ENCODE data around the gene TM9SF1.

DNA sequence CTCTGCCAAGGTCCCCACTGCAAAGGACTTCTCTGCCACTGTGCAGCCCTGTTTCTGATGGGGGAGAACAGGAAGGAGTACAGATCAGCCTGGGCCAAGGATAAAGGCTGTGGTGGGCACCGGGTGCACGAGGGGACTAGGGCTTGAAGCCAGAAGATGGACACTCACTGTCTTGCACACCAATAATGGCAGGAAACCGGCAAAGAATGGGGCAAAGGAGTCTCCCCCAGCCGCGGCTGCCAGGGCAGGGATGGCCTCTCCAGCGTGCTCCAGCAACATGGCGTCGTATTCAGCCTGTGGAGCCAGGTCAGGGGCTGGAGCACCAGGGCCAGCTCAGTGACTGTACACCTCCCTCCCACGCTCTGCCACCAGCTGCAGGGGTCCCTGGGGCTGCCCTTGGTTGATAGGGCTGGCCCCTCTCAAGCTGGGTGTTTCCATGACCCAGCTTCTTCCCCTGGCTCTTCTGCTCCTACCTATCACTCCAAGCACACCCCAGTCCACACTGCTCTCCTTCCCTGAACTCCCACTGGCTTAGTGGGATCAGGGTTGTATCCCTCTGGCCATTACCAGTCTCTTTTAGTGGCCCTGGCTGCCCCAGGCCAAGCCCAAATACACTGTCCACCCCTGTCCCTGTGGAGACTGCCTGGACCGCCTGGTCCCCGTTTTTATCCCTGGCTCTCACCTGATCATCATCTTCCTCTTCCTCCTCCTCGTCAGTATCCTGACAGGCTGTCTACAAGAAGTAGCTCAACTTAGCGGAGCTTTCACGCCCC lies 12.9 kb downstream of the TM9SF1 start:
- TF ChIP-seq, protein P1, sequence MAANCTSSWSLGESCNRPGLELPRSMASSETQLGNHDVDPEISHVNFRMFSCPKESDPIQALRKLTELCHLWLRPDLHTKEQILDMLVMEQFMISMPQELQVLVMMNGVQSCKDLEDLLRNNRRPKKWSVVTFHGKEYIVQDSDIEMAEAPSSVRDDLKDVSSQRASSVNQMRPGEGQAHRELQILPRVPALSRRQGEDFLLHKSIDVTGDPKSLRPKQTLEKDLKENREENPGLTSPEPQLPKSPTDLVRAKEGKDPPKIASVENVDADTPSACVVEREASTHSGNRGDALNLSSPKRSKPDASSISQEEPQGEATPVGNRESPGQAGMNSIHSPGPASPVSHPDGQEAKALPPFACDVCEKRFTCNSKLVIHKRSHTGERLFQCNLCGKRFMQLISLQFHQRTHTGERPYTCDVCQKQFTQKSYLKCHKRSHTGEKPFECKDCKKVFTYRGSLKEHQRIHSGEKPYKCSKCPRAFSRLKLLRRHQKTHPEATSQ (CRISPR knock-in tag; IDR thresholded peaks at IDR 0.05; ENCODE audit: borderline replicate concordance) = no peak
- TF ChIP-seq POLR2A (IDR thresholded peaks at IDR 0.05; ENCODE audit: insufficient read depth in 1 of 2, low read depth in 2 of 2, low read length in 2 of 2) (0 out of 4 replicates have a peak, but pooled peaks of 1 of the 2 experiments have one; percentile 11), DMAP1 (CRISPR knock-in tag; IDR thresholded peaks at IDR 0.05) (no peak), RFX3 (CRISPR knock-in tag; IDR thresholded peaks at IDR 0.05) (no peak), TCF12 (IDR thresholded peaks at IDR 0.05) (no peak), TCF12 (CRISPR knock-in tag; IDR thresholded peaks at IDR 0.05) (no peak), MYNN (CRISPR knock-in tag; IDR thresholded peaks at IDR 0.05; ENCODE audit: low read depth) (no peak), RAD21 (CRISPR knock-in tag; IDR thresholded peaks at IDR 0.05) (no peak), ZNF552 (CRISPR knock-in tag; IDR thresholded peaks at IDR 0.05; ENCODE audit: borderline replicate concordance) (no peak), ZC3H4 (CRISPR knock-in tag; IDR thresholded peaks at IDR 0.05; ENCODE audit: borderline replicate concordance) (no peak), ZC3H13 (CRISPR knock-in tag; IDR thresholded peaks at IDR 0.05) (no peak), ZSCAN20 (CRISPR knock-in tag; IDR thresholded peaks at IDR 0.05; ENCODE audit: borderline replicate concordance) (no peak), ZSCAN29 (CRISPR knock-in tag; conservative IDR thresholded peaks at IDR 0.05) (no peak)
- TF ChIP-seq, protein P2, sequence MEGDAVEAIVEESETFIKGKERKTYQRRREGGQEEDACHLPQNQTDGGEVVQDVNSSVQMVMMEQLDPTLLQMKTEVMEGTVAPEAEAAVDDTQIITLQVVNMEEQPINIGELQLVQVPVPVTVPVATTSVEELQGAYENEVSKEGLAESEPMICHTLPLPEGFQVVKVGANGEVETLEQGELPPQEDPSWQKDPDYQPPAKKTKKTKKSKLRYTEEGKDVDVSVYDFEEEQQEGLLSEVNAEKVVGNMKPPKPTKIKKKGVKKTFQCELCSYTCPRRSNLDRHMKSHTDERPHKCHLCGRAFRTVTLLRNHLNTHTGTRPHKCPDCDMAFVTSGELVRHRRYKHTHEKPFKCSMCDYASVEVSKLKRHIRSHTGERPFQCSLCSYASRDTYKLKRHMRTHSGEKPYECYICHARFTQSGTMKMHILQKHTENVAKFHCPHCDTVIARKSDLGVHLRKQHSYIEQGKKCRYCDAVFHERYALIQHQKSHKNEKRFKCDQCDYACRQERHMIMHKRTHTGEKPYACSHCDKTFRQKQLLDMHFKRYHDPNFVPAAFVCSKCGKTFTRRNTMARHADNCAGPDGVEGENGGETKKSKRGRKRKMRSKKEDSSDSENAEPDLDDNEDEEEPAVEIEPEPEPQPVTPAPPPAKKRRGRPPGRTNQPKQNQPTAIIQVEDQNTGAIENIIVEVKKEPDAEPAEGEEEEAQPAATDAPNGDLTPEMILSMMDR (CRISPR knock-in tag; IDR thresholded peaks at IDR 0.05) = no peak
- TF ChIP-seq, protein P3, sequence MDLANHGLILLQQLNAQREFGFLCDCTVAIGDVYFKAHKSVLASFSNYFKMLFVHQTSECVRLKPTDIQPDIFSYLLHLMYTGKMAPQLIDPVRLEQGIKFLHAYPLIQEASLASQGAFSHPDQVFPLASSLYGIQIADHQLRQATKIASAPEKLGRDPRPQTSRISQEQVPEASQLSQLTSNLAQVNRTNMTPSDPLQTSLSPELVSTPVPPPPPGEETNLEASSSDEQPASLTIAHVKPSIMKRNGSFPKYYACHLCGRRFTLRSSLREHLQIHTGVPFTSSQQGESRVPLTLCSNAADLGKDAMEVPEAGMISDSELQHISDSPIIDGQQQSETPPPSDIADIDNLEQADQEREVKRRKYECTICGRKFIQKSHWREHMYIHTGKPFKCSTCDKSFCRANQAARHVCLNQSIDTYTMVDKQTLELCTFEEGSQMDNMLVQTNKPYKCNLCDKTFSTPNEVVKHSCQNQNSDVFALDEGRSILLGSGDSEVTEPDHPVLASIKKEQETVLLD (CRISPR knock-in tag; IDR thresholded peaks at IDR 0.05; ENCODE audit: low read depth) = no peak
